Measurements from ENCODE around the gene ROCK1.

Gene ROCK1

GRCh38 chr18:21000667-21001066 is 110.9 kb downstream of the ROCK1 start:
- ATAC-seq (ENCODE audit: low read depth) (peak; percentile 58; the same call in 2 of the 3 replicates), DNase-seq (ENCODE audit: low spot score) (no peak)
- H3K27ac ChIP-seq (ENCODE audit: poor library complexity, severe bottlenecking) = no peak overlapping the region
- H3K27me3 ChIP-seq (ENCODE audit: insufficient read depth, poor library complexity, severe bottlenecking) = no peaks in the 10 kb centered on the region
- H3K4me3 ChIP-seq (ENCODE audit: severe bottlenecking) = no peak overlapping the region
- no peaks in the 10 kb centered on the region for H3K9me3 ChIP-seq (ENCODE audit: severe bottlenecking)
- TF ChIP-seq CTCF (IDR thresholded peaks at IDR 0.05; ENCODE audit: poor library complexity, severe bottlenecking) = no peak
- no peaks in the 10 kb centered on the region for H3K4me1 ChIP-seq (ENCODE audit: insufficient read depth, poor library complexity, severe bottlenecking)
- H3K36me3 ChIP-seq (ENCODE audit: low read depth) = peaks cover 40% of the 10 kb centered on the region

DNA sequence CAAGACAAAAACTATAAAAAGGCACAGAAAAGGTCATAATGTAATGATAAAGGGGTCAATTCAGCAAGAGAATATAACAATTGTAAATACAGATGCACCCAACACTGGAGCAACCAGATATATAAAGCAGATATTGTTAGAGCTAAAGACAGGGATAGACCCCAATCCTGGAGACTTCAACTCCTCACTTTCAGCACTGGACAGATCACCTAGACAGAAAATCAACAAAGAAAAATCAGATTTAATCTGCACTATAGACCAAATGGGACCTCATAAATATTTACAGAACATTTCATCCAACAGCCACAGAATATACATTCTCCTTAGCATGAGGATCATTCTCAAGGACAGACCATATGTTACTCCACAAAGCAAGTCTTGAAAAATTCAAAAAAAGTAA is 114.2 kb downstream of the ROCK1 start:
- Histone ChIP-seq H3K27ac (ENCODE audit: poor library complexity, severe bottlenecking) (no peak overlapping the region), H3K9me3 (ENCODE audit: severe bottlenecking) (no peaks in the 10 kb centered on the region), H3K36me3 (ENCODE audit: low read depth) (peaks cover 31% of the 10 kb centered on the region), H3K27me3 (ENCODE audit: insufficient read depth, poor library complexity, severe bottlenecking) (no peaks in the 10 kb centered on the region), H3K4me1 (ENCODE audit: insufficient read depth, poor library complexity, severe bottlenecking) (no peaks in the 10 kb centered on the region), H3K4me3 (ENCODE audit: severe bottlenecking) (no peak overlapping the region)
- no peak for TF ChIP-seq CTCF (IDR thresholded peaks at IDR 0.05; ENCODE audit: poor library complexity, severe bottlenecking)
- ATAC-seq (ENCODE audit: low read depth) (no peak), DNase-seq (ENCODE audit: low spot score) (no peak)

GRCh38 chr18:20996418-20996817 is 115.2 kb downstream of the ROCK1 start:
- TF ChIP-seq CTCF (IDR thresholded peaks at IDR 0.05; ENCODE audit: poor library complexity, severe bottlenecking) = no peak
- peaks cover 38% of the 10 kb centered on the region for H3K36me3 ChIP-seq (ENCODE audit: low read depth)
- no peak overlapping the region for H3K4me3 ChIP-seq (ENCODE audit: severe bottlenecking)
- H3K4me1 ChIP-seq (ENCODE audit: insufficient read depth, poor library complexity, severe bottlenecking) = no peaks in the 10 kb centered on the region
- ATAC-seq (ENCODE audit: low read depth) (no peak), DNase-seq (ENCODE audit: low spot score) (no peak)
- H3K27me3 ChIP-seq (ENCODE audit: insufficient read depth, poor library complexity, severe bottlenecking) = no peaks in the 10 kb centered on the region
- no peaks in the 10 kb centered on the region for H3K9me3 ChIP-seq (ENCODE audit: severe bottlenecking)
- H3K27ac ChIP-seq (ENCODE audit: poor library complexity, severe bottlenecking) = no peak overlapping the region

GRCh38 chr18:20988726-20989125 is 122.9 kb downstream of the ROCK1 start:
- H3K27me3 ChIP-seq (ENCODE audit: insufficient read depth, poor library complexity, severe bottlenecking) = no peaks in the 10 kb centered on the region
- ATAC-seq (ENCODE audit: low read depth) (no peak), DNase-seq (ENCODE audit: low spot score) (no peak)
- no peak overlapping the region for H3K4me3 ChIP-seq (ENCODE audit: severe bottlenecking)
- peaks cover 72% of the 10 kb centered on the region for H3K36me3 ChIP-seq (ENCODE audit: low read depth)
- H3K4me1 ChIP-seq (ENCODE audit: insufficient read depth, poor library complexity, severe bottlenecking) = no peaks in the 10 kb centered on the region
- H3K9me3 ChIP-seq (ENCODE audit: severe bottlenecking) = no peaks in the 10 kb centered on the region
- no peak for TF ChIP-seq CTCF (IDR thresholded peaks at IDR 0.05; ENCODE audit: poor library complexity, severe bottlenecking)
- H3K27ac ChIP-seq (ENCODE audit: poor library complexity, severe bottlenecking) = no peak overlapping the region

GRCh38 chr18:20975077-20975476 is 136.5 kb downstream of the ROCK1 start:
- no peak overlapping the region for H3K27ac ChIP-seq (ENCODE audit: poor library complexity, severe bottlenecking)
- DNase-seq (ENCODE audit: low spot score) (no peak), ATAC-seq (ENCODE audit: low read depth) (no peak)
- peaks cover 58% of the 10 kb centered on the region for H3K36me3 ChIP-seq (ENCODE audit: low read depth)
- no peaks in the 10 kb centered on the region for H3K27me3 ChIP-seq (ENCODE audit: insufficient read depth, poor library complexity, severe bottlenecking)
- H3K4me3 ChIP-seq (ENCODE audit: severe bottlenecking) = no peak overlapping the region
- no peaks in the 10 kb centered on the region for H3K4me1 ChIP-seq (ENCODE audit: insufficient read depth, poor library complexity, severe bottlenecking)
- no peak for TF ChIP-seq CTCF (IDR thresholded peaks at IDR 0.05; ENCODE audit: poor library complexity, severe bottlenecking)
- H3K9me3 ChIP-seq (ENCODE audit: severe bottlenecking) = no peaks in the 10 kb centered on the region

All from RWPE2 (cell line).